Sigmoid colon (tissue), 7 donors: ENCODE measurements around the gene ANKRD44. TPM values are rescaled to one million over a fixed set of nuclear protein-coding genes. Genes with fewer than 3 reads are reported as not detected.

Experiments
- DNase-seq: peaks from one replicate; pipeline ENCODE4 v3.0.0-alpha.2; 2019
- H3K27ac ChIP-seq, 4 donors: fragments of 200-600 bp; sonication (generic); one replicate each; pipeline ENCODE4 v1.5.1; 2016 to 2019; ENCODE audit warnings: mild to moderate bottlenecking in 1 of 4
- H3K27me3 ChIP-seq, 3 donors: fragments of 200-600 bp; sonication (generic); one replicate each; pipeline ENCODE4 v1.5.1; 2019; ENCODE audit warnings: mild to moderate bottlenecking in 1 of 3
- H3K36me3 ChIP-seq, 4 donors: fragments of 200-600 bp; sonication (generic); one replicate each; pipeline ENCODE4 v1.5.1; 2016 to 2019
- H3K4me1 ChIP-seq, 4 donors: fragments of 200-600 bp; sonication (generic); one replicate each; pipeline ENCODE4 v1.5.1; 2017 to 2019
- H3K4me3 ChIP-seq, 4 donors: fragments of 200-600 bp; sonication (generic); one replicate each; pipeline ENCODE4 v1.5.1; 2017 to 2019; ENCODE audit warnings: mild to moderate bottlenecking in 2 of 4, moderate library complexity in 1 of 4
- H3K9me3 ChIP-seq, 4 donors: fragments of 200-600 bp in 3 of 4; sonication (generic) in 3 of 4; one replicate each; pipeline versions ENCODE4 v1.5.1 to v1.6.1; 2013 to 2019
- EP300 ChIP-seq, 4 donors: sonication (generic); formaldehyde crosslinking; IDR thresholded peaks; one replicate each; pipeline ENCODE4 v1.6.1; 2017; ENCODE audit warnings: antibody characterized with exemption in 4 of 4
- POLR2A ChIP-seq, 2 donors: fragments of 450-650 bp; IDR thresholded peaks; one replicate each; pipeline ENCODE4 v1.6.1; 2016; ENCODE audit warnings: antibody characterized with exemption in 2 of 2, mild to moderate bottlenecking in 2 of 2, moderate library complexity in 2 of 2
- POLR2AphosphoS5 ChIP-seq, 4 donors: sonication (generic); formaldehyde crosslinking; IDR thresholded peaks; one replicate each; pipeline ENCODE4 v1.6.1; 2017; ENCODE audit warnings: antibody characterized with exemption in 4 of 4
- WGBS, 2 donors: extraction: QIAGEN DNeasy Blood & Tissue Kit; methylation state at CpG; one replicate each; pipeline ENCODE4 v1.1.7; 2013; 5-methylcytosine and 5-hydroxymethylcytosine counted together
- intact Hi-C: fragments of 100-400 bp; cut with DNase I; formaldehyde crosslinking; loops from one replicate; pipeline ENCODE4 v1.15.1; 2023
- polyA plus RNA-seq, 3 donors: library from polyadenylated mRNA; stranded (reverse); fragments of 200-250 nt; gene quantifications; one replicate each; pipeline ENCODE4 v1.2.3, GENCODE V29; 2013
- total RNA-seq, 4 donors: library from RNA; depleted of rRNA; stranded (reverse); fragments of >200 nt; gene quantifications; one replicate each; pipeline ENCODE4 v1.1.0, GENCODE V29; 2016
- TF ChIP-seq, protein P1 (sequence below), 4 experiments: fragments of 450-650 bp in 3 of 4; fragments of 200-600 bp in 1 of 4; IDR thresholded peaks; one replicate each; pipeline ENCODE4 v1.5.1; 2016 to 2019; ENCODE audit warnings: antibody characterized with exemption in 4 of 4, mild to moderate bottlenecking in 3 of 4, moderate library complexity in 2 of 4
- donor health status: healthy with polysubstance abuse.
- donor health status: Bipolar disorder and iron deficiency.
- donor health status: healthy.

ANKRD44 gene
- total and polyA plus RNA-seq, 7 donors, result 1.2 to 41.1 (median 34.2) TPM

DNA sequence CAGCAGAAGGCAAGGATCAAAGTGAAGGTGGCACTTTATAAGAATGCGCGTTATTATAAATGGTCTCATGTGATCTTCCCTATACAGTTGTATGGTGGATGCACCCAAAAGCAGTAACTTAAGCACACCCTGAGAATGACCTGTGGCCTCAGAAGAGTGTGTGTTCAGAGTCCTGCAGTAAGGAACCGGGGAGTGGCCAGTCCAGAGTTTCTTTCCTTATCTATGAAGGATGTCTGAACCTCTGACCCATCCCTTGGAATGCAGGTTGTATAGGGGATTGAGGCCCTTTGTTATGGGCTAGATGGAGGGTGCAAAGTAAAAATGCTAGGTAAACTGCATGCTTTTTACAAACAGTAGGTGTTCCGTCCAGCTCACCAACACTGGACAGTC lies 43.6 kb upstream of the ANKRD44 start:
- Histone ChIP-seq H3K4me3 (no peak overlapping the region), H3K9me3 (no peaks in the 10 kb centered on the region), H3K27me3 (no peaks in the 10 kb centered on the region), H3K4me1 (no peaks in the 10 kb centered on the region), H3K36me3 (no peaks in the 10 kb centered on the region), H3K27ac (no peak overlapping the region)
- WGBS, 2 donors, result 79 to 94% methylated on average over 4 of the region's 4 CpGs
- DNase-seq, result no peak
- TF ChIP-seq EP300 (IDR thresholded peaks at IDR 0.05) (no peak), POLR2A (IDR thresholded peaks at IDR 0.05) (no peak), POLR2AphosphoS5 (IDR thresholded peaks at IDR 0.05) (no peak)
- TF ChIP-seq, protein P1, sequence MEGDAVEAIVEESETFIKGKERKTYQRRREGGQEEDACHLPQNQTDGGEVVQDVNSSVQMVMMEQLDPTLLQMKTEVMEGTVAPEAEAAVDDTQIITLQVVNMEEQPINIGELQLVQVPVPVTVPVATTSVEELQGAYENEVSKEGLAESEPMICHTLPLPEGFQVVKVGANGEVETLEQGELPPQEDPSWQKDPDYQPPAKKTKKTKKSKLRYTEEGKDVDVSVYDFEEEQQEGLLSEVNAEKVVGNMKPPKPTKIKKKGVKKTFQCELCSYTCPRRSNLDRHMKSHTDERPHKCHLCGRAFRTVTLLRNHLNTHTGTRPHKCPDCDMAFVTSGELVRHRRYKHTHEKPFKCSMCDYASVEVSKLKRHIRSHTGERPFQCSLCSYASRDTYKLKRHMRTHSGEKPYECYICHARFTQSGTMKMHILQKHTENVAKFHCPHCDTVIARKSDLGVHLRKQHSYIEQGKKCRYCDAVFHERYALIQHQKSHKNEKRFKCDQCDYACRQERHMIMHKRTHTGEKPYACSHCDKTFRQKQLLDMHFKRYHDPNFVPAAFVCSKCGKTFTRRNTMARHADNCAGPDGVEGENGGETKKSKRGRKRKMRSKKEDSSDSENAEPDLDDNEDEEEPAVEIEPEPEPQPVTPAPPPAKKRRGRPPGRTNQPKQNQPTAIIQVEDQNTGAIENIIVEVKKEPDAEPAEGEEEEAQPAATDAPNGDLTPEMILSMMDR (IDR thresholded peaks at IDR 0.05), result no peak
- intact Hi-C loops, result no loop called here

DNA sequence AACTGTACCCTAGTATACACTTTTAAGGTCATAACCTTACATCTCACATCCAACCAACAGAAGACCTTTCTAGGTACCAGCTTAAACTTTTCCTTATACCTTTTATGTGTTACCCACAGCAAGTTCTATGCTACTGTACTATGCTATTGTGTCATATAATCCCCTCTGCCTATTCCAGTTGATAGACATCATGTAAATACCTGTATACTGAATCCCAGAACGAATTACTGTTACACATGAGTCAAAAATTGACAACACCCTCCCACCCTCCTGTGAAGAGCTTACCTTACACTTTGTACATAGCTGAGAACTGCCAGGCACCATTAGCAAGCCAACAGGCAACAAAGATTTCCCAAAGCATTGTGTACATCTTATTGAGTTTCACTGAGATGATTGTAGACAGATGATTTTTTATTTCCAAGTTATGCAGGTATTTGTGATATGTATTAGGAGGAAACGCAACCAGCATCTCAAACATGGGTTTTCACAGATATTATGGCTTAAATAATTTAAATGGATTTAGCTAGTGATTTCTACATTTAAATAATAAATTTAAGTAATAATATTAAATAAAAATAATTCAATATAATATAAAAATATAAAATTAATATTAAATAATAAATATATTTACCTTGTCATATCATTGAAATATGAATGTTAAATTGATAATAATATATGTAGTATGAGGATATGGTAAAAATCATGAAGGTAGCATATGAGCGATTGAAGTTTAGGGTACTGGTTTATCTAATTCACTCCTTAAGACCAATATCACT lies 43.0 kb upstream of the ANKRD44 start:
- no peak for DNase-seq
- H3K27ac ChIP-seq, result no peak overlapping the region
- no peak overlapping the region for H3K4me3 ChIP-seq
- TF ChIP-seq POLR2A (IDR thresholded peaks at IDR 0.05) (no peak), EP300 (IDR thresholded peaks at IDR 0.05) (no peak), POLR2AphosphoS5 (IDR thresholded peaks at IDR 0.05) (no peak)
- TF ChIP-seq, protein P1 (IDR thresholded peaks at IDR 0.05), result no peak
- no peaks in the 10 kb centered on the region for H3K27me3 ChIP-seq
- intact Hi-C loops, result no loop called here
- H3K36me3 ChIP-seq, result no peaks in the 10 kb centered on the region
- 85 to 90% methylated on average over 3 of the region's 3 CpGs for WGBS, 2 donors
- no peaks in the 10 kb centered on the region for H3K9me3 ChIP-seq
- no peaks in the 10 kb centered on the region for H3K4me1 ChIP-seq

DNA sequence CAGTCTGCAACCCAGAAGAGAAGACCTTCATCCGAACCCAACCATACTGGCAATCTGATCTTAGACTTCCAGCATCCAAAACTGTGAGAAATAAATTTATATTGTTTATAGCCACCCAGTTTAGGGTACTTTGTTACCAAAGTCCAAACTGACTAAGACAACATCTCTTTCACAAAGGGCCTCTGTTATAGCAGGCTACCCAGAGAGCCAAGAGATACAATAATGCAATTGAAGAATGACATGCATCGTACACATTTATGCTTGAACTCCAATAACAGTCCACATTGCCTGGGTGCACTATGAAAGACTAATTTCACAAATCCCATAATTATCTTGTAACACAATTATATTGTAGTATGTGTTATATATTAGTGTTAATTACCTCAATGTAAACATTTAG lies 39.1 kb upstream of the ANKRD44 start:
- intact Hi-C loops, result no loop called here
- no peak for TF ChIP-seq POLR2A (IDR thresholded peaks at IDR 0.05)
- no peak for TF ChIP-seq EP300 (IDR thresholded peaks at IDR 0.05)
- TF ChIP-seq, protein P1 (IDR thresholded peaks at IDR 0.05), result no peak
- TF ChIP-seq POLR2AphosphoS5 (IDR thresholded peaks at IDR 0.05), result no peak
- no peaks in the 10 kb centered on the region for H3K36me3 ChIP-seq
- no peaks in the 10 kb centered on the region for H3K9me3 ChIP-seq
- no peak for DNase-seq
- no peaks in the 10 kb centered on the region for H3K27me3 ChIP-seq
- no peak overlapping the region for H3K4me3 ChIP-seq
- 28 to 69% methylated on average over 2 of the region's 2 CpGs for WGBS, 2 donors
- H3K4me1 ChIP-seq, result no peaks in the 10 kb centered on the region
- H3K27ac ChIP-seq, result no peak overlapping the region

DNA sequence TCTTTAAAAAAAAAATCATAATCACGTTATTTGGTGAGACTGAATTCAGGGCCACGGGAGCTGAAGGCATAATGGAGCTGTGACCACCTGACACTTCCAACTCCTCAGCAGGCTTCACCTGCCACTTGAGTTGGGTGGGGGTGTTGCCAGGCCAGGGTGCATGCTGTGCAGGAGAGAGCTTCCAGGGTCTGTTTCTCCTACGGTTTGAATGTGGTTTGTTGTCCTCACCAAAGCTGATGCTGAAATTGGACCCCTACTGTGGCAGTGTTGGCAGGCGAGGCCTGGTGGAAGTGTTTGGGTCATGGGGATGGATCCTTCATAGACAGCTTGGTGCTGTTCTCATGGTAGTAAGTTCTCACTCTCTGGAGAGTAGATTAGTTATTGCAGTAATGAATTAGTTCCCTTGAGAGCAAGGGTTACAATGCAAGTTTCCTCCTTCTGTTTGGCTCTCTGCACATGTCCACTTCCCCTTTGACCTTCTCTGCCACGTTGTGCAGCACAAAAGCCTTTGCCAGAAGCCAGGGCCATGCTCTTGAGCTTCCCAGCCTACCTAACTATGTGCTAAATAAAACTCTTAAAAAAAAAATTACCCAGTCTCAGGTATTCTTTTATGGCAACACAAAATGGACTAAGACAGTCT lies 38.3 kb upstream of the ANKRD44 start:
- no peak for TF ChIP-seq POLR2A (IDR thresholded peaks at IDR 0.05)
- no peak for TF ChIP-seq POLR2AphosphoS5 (IDR thresholded peaks at IDR 0.05)
- no peak for TF ChIP-seq EP300 (IDR thresholded peaks at IDR 0.05)
- TF ChIP-seq, protein P1 (IDR thresholded peaks at IDR 0.05), result no peak
- Histone ChIP-seq H3K4me1 (no peaks in the 10 kb centered on the region), H3K9me3 (no peaks in the 10 kb centered on the region), H3K27me3 (no peaks in the 10 kb centered on the region), H3K4me3 (no peak overlapping the region), H3K36me3 (no peaks in the 10 kb centered on the region), H3K27ac (no peak overlapping the region)
- DNase-seq, result no peak
- intact Hi-C loops, result no loop called here
- 60 to 76% methylated on average over 5 of the region's 5 CpGs for WGBS, 2 donors
